ENCODE measurements around the gene ZNF692. TPM values are rescaled to one million over a fixed set of nuclear protein-coding genes. Genes with fewer than 3 reads are reported as not detected.
A peak's percentile ranks its signal among the peaks of the same experiment; 100 is the strongest.

Gene ZNF692
- total and polyA plus RNA-seq, 2 of the 13 experiments (the other 11 are each of a cell fraction or from before 2014, with no cell fraction given) = 27.3 to 45.8 TPM

GRCh38 chr1:248838357-248839167 is 20.3 kb downstream of the ZNF692 start (continued):
- TF ChIP-seq MXI1 (IDR thresholded peaks at IDR 0.05; ENCODE audit: borderline replicate concordance, low read depth, low read length) = peak; percentile 4; the same call in 1 of the 3 replicates
- no peak for TF ChIP-seq ZBTB33 (CRISPR knock-in tag; IDR thresholded peaks at IDR 0.05)
- no peak for TF ChIP-seq FOXM1 (CRISPR knock-in tag; IDR thresholded peaks at IDR 0.05)
- no peak for TF ChIP-seq RNF2 (conservative IDR thresholded peaks at IDR 0.05; ENCODE audit: low read depth)
- peak; percentile 44 for TF ChIP-seq IKZF4 (CRISPR knock-in tag; IDR thresholded peaks at IDR 0.05; ENCODE audit: borderline replicate concordance, low read depth, not compliant biosample characterization)
- TF ChIP-seq EHMT2 (IDR thresholded peaks at IDR 0.05; ENCODE audit: borderline replicate concordance, low read depth, low read length) = no peak
- 0 out of 2 replicates have a peak, but pooled peaks have one; percentile 39 for TF ChIP-seq NFKB2 (CRISPR knock-in tag; IDR thresholded peaks at IDR 0.05; ENCODE audit: borderline replicate concordance)
- TF ChIP-seq BRCA1 (CRISPR knock-in tag; IDR thresholded peaks at IDR 0.05) = no peak
- TF ChIP-seq MXD3 (CRISPR knock-in tag; IDR thresholded peaks at IDR 0.05) = peak; percentile 49; the same call in 1 of the 2 replicates
- no peak for TF ChIP-seq ZNF276 (CRISPR knock-in tag; IDR thresholded peaks at IDR 0.05; ENCODE audit: low read depth)
- peak; percentile 76; the same call in 1 of the 2 replicates for TF ChIP-seq MEIS2 (CRISPR knock-in tag; IDR thresholded peaks at IDR 0.05)
- no peak for TF ChIP-seq EEA1 (CRISPR knock-in tag; IDR thresholded peaks at IDR 0.05; ENCODE audit: borderline replicate concordance)
- TF ChIP-seq TEAD3 (CRISPR knock-in tag; optimal IDR thresholded peaks at IDR 0.05; ENCODE audit: borderline replicate concordance) = peak; percentile 69
- no peak for TF ChIP-seq PHF5A (CRISPR knock-in tag; IDR thresholded peaks at IDR 0.05; ENCODE audit: low read depth, unreplicated experiment)
- peak; percentile 90 for TF ChIP-seq AGO2 (optimal IDR thresholded peaks at IDR 0.05; ENCODE audit: low read depth, low read length)
- peak; percentile 50 for TF ChIP-seq SRSF1 (optimal IDR thresholded peaks at IDR 0.05; ENCODE audit: low read depth, low read length)
- TF ChIP-seq ZNF761 (CRISPR knock-in tag; conservative IDR thresholded peaks at IDR 0.05) = 0 out of 2 replicates have a peak, but pooled peaks have one; percentile 39
- peak; percentile 64; the same call in 1 of the 2 replicates for TF ChIP-seq ZNF512 (CRISPR knock-in tag; IDR thresholded peaks at IDR 0.05)
- no peak for TF ChIP-seq MTERF4 (CRISPR knock-in tag; IDR thresholded peaks at IDR 0.05)
- TF ChIP-seq ZNF891 (CRISPR knock-in tag; IDR thresholded peaks at IDR 0.05) = 0 out of 2 replicates have a peak, but pooled peaks have one; percentile 27

Measured in HepG2 (cell line).